GM12865 (cell line): ENCODE measurements around the gene ABL1.

Experiments
- DNase-seq: peaks from one replicate; pipeline ENCODE4 v3.0.0; 2010; ENCODE audit warnings: low read depth
- H3K4me3 ChIP-seq: 2 replicates; pipeline ENCODE4 v1.5.1; 2011; ENCODE audit warnings: mild to moderate bottlenecking, low read depth, low read length, control low read depth
- TF ChIP-seq, protein P1 (sequence below): IDR thresholded peaks from 2 replicates; pipeline ENCODE4 v1.5.1; 2011; ENCODE audit warnings: low read length, control low read depth, low read depth, inconsistent platforms; ENCODE audit not compliant: insufficient read depth; ENCODE audit errors: missing control alignments

Gene ABL1

DNA sequence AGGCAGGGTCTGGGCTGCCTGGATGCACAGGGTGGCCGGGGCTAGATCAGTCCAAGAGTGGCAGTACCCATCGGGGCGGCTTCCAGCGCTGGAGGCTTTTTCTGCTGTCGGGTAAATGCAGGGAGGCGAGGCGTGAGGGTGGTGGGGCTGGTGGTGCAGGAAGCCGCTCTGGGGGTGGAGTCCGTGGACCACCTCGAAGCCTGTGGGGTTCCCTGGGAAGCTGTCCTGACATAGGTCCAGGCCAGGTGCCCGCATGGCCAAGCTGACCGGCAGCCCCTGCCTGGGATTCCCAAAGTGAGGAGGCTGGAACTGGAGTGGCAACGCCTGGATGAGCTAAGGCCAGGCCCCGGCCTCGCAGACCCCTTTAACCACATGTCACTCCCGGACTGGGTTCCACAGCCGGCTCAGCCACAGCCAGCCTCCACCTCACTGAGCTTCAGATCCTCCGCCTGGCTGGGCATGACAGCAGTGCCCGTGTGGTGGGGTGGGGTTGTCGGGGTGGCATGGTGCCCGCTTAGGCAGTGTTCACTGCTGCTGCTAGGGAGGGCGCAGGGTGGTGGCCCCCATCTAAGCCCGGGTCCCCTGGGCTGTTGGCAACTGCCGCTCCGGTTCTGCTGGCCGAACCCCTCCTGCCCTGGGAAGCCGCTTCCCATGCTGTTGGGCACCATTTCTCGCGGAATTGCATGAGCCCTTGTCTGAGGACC lies 62.9 kb downstream of the ABL1 start:
- no peak for DNase-seq
- no peak overlapping the region for H3K4me3 ChIP-seq
- TF ChIP-seq, protein P1, sequence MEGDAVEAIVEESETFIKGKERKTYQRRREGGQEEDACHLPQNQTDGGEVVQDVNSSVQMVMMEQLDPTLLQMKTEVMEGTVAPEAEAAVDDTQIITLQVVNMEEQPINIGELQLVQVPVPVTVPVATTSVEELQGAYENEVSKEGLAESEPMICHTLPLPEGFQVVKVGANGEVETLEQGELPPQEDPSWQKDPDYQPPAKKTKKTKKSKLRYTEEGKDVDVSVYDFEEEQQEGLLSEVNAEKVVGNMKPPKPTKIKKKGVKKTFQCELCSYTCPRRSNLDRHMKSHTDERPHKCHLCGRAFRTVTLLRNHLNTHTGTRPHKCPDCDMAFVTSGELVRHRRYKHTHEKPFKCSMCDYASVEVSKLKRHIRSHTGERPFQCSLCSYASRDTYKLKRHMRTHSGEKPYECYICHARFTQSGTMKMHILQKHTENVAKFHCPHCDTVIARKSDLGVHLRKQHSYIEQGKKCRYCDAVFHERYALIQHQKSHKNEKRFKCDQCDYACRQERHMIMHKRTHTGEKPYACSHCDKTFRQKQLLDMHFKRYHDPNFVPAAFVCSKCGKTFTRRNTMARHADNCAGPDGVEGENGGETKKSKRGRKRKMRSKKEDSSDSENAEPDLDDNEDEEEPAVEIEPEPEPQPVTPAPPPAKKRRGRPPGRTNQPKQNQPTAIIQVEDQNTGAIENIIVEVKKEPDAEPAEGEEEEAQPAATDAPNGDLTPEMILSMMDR, result no peak

DNA sequence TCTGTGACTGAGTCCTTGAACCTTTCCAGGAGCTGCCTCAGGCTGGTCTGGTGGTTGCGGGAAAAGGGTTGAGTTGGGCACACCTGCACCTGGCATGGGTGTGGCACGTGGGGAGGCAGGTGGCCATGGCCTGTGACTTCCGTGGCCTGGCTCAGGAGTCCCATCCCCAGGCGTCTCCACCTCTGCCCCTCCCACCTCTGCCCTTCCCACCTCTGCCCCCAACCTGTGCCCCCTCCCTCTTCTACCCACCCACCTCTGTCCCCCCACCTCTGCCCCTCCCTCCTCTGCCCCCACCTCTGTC lies 63.4 kb downstream of the ABL1 start:
- TF ChIP-seq, protein P1, result no peak
- DNase-seq, result no peak
- H3K4me3 ChIP-seq, result no peak overlapping the region

DNA sequence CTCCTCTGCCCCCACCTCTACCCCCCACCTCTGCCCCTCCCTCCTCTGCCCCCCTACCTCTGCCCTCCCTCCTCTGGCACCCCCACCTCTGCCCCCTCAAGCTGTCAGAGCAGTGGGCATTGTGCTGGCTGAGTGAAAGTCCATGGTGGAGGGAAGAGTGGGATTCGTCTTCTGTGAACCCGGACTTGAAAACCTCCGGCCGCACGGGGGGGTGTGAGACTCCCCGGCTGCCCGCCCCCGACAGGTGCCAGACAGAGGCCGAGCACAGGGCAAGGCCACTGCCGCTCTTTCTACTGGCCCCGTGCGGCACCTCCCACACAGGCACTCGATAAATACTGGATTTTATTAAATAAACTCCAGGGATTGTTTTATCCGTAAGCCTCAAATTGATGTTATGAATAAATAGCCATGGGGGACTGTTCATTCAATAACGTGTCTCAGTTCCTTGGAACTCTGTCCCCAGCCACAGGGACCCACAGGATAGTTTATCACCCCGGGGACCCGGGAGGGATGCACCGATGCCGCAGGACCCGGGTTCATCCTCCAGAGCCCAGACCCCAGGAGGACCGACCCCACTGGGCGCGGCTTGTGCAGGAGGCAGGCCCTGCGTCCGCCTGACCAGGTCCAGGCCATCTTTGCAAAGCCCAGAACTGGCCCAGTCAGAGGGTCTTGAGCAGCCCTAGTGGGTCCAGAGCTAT lies 64.1 kb downstream of the ABL1 start:
- DNase-seq, result no peak
- TF ChIP-seq, protein P1, result no peak
- no peak overlapping the region for H3K4me3 ChIP-seq

DNA sequence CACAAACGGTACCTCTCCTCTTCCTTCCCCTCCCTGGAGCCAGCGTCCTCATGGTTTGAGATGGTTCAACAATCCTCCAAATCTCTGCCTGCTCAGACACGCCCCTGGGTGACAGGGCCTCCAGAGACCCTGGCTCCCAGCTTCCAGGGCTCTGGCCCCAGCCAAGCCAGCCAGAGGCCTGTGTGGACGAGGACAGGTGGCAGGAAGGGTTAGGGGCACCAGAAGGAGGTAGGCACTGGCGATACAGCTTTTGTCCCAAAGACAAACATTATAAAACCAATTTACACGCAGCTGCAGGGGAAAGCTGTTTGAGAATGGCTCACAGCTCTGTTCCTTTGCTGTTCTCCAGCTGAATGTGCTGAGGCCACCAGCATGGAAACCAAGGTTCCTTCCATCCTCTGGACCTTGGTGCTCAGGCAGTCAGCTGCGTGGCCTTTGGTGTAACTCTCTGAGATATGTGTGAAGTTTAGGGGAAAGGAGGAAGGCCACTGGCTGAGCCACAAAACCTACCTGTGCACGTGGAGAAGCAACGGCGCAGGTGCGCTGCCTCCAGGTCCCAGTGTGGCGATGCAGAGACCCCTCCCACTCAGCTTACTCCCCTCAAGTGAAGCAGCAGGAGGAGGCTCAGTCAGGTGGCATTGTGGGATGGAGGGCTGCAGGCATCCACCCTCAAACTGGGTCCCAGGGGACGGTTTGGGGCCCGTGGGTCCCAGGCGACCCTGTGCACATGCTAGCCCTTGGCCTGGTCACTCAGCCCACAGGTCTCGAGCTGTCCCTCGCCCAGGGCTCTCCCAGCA lies 65.8 kb downstream of the ABL1 start:
- DNase-seq, result no peak
- H3K4me3 ChIP-seq, result no peak overlapping the region
- TF ChIP-seq, protein P1, result no peak

DNA sequence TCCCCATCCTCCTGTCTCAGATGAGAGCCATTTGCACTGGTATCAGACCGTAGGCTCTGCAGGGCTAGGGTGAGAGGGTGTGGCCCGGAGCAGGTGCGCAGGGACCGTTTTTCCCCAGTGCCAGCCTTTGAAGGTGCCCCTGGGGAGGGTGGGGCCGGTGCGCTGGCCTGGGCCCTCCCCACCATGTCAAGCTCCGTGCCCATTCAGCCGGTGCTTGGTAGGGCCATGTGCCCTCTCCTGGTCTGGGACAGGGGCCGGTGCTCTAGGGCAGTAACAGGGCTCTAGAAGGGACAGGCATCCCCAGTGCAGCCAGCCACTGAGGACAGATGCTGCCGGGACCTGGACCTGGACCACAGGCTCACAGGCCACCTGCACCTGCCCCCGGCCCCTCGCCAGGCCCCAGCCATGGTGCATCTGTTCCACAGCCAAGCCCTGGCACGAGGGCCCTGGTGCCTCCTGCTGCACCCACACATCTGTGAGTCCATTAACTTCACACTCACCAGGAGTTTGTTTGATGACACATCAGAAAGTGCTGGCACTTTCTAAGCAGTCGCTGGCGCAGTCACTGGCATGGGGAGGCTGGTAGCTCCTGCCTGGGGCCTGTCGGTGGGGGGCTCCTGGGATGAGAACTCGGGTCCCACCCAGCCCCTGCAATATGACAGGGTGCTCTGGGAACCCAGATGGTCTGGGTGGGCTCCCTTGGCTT lies 66.6 kb downstream of the ABL1 start:
- no peak for DNase-seq
- TF ChIP-seq, protein P1, result no peak
- no peak overlapping the region for H3K4me3 ChIP-seq

DNA sequence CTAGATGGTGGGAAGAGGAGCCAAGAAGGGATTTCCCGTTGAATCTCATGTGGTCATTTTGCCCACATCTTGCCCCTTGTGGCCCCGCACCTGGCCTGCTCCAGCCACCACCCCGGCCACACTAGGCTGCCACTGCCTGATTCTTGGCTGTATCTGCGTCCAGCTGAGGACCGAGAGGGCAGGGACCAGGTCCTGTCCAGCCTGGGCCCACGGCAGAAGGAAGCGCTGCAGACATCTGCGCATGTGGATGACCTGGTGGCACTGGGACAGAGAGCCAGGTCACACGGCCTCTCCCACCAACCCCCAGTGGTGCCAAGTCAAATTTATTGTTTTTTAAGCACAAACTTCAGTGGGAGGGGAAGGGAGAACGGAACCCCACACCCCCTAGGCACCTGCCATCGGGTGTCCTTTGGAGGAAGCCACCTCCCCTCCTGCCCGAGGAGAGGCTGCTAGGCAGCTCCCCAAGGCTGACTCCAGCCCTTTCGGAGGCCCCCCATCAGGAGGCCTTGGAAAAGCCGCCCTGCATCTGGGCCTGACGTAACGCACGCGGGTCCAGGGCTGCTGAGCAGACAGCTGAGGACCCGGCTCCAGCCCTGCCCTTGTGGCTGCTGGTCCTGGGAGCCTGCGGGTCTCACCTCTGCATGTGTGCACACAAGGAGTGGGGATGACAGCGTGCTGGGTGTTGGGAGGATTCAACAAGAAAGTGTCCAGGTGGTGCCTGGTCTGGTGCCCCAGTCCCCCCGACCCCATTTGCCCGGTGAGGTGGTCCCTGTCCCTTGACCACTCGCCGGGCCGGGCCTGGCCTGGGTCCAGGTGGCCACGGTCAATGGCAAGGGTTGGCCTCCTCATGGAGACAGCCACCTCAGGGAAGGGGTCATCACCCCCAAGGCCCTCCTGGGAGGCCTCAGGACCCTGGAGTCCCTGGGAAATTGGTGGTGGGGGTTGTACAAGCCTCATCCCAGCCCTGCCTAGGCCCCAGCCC lies 67.4 kb downstream of the ABL1 start:
- TF ChIP-seq, protein P1, result no peak
- no peak for DNase-seq
- H3K4me3 ChIP-seq, result no peak overlapping the region
